Astrocyte of the hippocampus (primary cell): ENCODE measurements around the gene ZMYND11.

Source experiments
- DNase-seq: peaks from one replicate; pipeline ENCODE4 v3.0.0; 2011; ENCODE audit warnings: low read depth, low spot score

The ZMYND11 gene

GRCh38 chr10:191703-192518, 56.7 kb downstream of the ZMYND11 start:
- DNase-seq: peak; percentile 54

- DNase-seq: no peak
Observed at GRCh38 chr10:194281-194680, 59.0 kb downstream of the ZMYND11 start.

GRCh38 chr10:200405-200804, 65.2 kb downstream of the ZMYND11 start:
- DNase-seq: no peak

GRCh38 chr10:201328-201771, 66.1 kb downstream of the ZMYND11 start:
- DNase-seq: peak; percentile 22

- no peak for DNase-seq
Observed at GRCh38 chr10:208616-209015, 73.4 kb downstream of the ZMYND11 start.

GRCh38 chr10:209357-209756, 74.1 kb downstream of the ZMYND11 start:
- no peak for DNase-seq

GRCh38 chr10:210297-210696, 75.0 kb downstream of the ZMYND11 start:
- DNase-seq: no peak

- DNase-seq: no peak
Observed at GRCh38 chr10:215444-215843, 80.2 kb downstream of the ZMYND11 start.

GRCh38 chr10:218798-219197, 83.5 kb downstream of the ZMYND11 start:
- DNase-seq: no peak

- DNase-seq: no peak
Observed at GRCh38 chr10:219731-220472, 84.6 kb downstream of the ZMYND11 start.

GRCh38 chr10:224571-224970, 89.3 kb downstream of the ZMYND11 start:
- no peak for DNase-seq

- DNase-seq: no peak
Observed at GRCh38 chr10:226018-226417, 90.8 kb downstream of the ZMYND11 start.

GRCh38 chr10:227014-227413, 91.8 kb downstream of the ZMYND11 start:
- no peak for DNase-seq

GRCh38 chr10:228366-228765, 93.1 kb downstream of the ZMYND11 start:
- DNase-seq: no peak

- DNase-seq: no peak
Observed at GRCh38 chr10:230758-231157, 95.5 kb downstream of the ZMYND11 start.

- no peak for DNase-seq
Observed at GRCh38 chr10:232061-232460, 96.8 kb downstream of the ZMYND11 start.

- DNase-seq: no peak
Observed at GRCh38 chr10:232878-233277, 97.6 kb downstream of the ZMYND11 start.

GRCh38 chr10:234708-235406, 99.6 kb downstream of the ZMYND11 start:
- DNase-seq: peak; percentile 8

GRCh38 chr10:235915-236314, 100.7 kb downstream of the ZMYND11 start:
- no peak for DNase-seq

- DNase-seq: peak; percentile 42
Observed at GRCh38 chr10:239109-239508, 103.9 kb downstream of the ZMYND11 start.

- DNase-seq: peak; percentile 72
Observed at GRCh38 chr10:241451-241850, 106.2 kb downstream of the ZMYND11 start.

- DNase-seq: no peak
Observed at GRCh38 chr10:241966-242643, 106.8 kb downstream of the ZMYND11 start.
